Body of pancreas (tissue), 4 donors: Measurements from ENCODE around the gene FUBP3.

ENCODE experiments used
- CTCF ChIP-seq, 7 experiments: fragments of 450-650 bp in 4 of 7; fragments of 200-600 bp in 3 of 7; sonication (generic) in 3 of 7; IDR thresholded peaks; one replicate each; pipeline ENCODE4 v1.5.1; 2016 to 2019; ENCODE audit warnings: antibody characterized with exemption in 7 of 7
- POLR2A ChIP-seq, 3 donors: fragments of 450-650 bp; IDR thresholded peaks; one replicate each; pipeline ENCODE4 v1.6.1; 2016; ENCODE audit warnings: antibody characterized with exemption in 3 of 3, mild to moderate bottlenecking in 2 of 3

GRCh38 chr9:130630506-130631330 lies 51.3 kb downstream of the FUBP3 start:
- TF ChIP-seq CTCF (IDR thresholded peaks at IDR 0.05) (no peak), POLR2A (IDR thresholded peaks at IDR 0.05) (no peak)
